GM12878 (cell line): Measurements from ENCODE around the gene GMNN. TPM values are rescaled to one million over a fixed set of nuclear protein-coding genes. Genes with fewer than 3 reads are reported as not detected.
A peak's percentile ranks its signal among the peaks of the same experiment; 100 is the strongest.

Experiments
- ATAC-seq: fragments of 200-7000 bp; cut with Tn5 transposase; 3 replicates; pipeline ENCODE4 v1.9.1; 2020; ENCODE audit warnings: mild to moderate bottlenecking, moderate library complexity
- BruUV-seq: library from RNA; stranded (reverse); fragments of 400-500 nt; replicated peaks from 2 replicates; lab custom pipeline; 2021; lab: Mats Ljungman, UMichigan
- CTCF ChIA-PET: fragments of 300-600 bp; sonication (Branson Sonifier 250); formaldehyde crosslinking; extraction: SDS; loops from one replicate; lab custom pipeline; 2021; ENCODE audit warnings: inconsistent platforms; lab: Yijun Ruan, JAX
- POLR2A ChIA-PET: fragments of 350-600 bp; formaldehyde crosslinking; extraction: SDS; loops from one replicate; lab custom pipeline; 2021; ENCODE audit warnings: inconsistent platforms; lab: Charles Lee
- RAD21 ChIA-PET: fragments of 300-600 bp; sonication (Branson Sonifier 250); formaldehyde crosslinking; loops from one replicate; lab custom pipeline; 2023; ENCODE audit warnings: antibody characterized with exemption; ENCODE audit not compliant: unreplicated experiment; lab: Charles Lee
- SMC1A ChIA-PET: fragments of 300-600 bp; sonication (Branson Sonifier 250); formaldehyde crosslinking; loops from one replicate; lab custom pipeline; 2023; ENCODE audit not compliant: unreplicated experiment, uncharacterized antibody; lab: Charles Lee
- DNase-seq: peaks from one replicate; pipeline ENCODE4 v3.0.0-alpha.2; 2011; ENCODE audit warnings: low read depth, low spot score
- FAIRE-seq: peaks from 3 replicates; lab custom pipeline; 2011; peaks lifted over from hg19 to GRCh38; lab: Jason Lieb, UNC
- H2AFZ ChIP-seq: 2 replicates; pipeline ENCODE4 v1.6.0; 2011; ENCODE audit warnings: low read depth, low read length, control low read depth; ENCODE audit not compliant: control insufficient read depth
- H3K27ac ChIP-seq: 2 replicates; pipeline ENCODE4 v1.5.1; 2011; ENCODE audit warnings: control low read depth; ENCODE audit not compliant: control insufficient read depth, insufficient read depth
- H3K27me3 ChIP-seq, 2 experiments: replicated peaks in 1 of 2; 2 replicates each; pipeline versions ENCODE4 v1.6.0 to v1.6.1; 2011; ENCODE audit warnings: low read length in 1 of 2; ENCODE audit not compliant: control insufficient read depth in 2 of 2, insufficient read depth in 2 of 2
- H3K36me3 ChIP-seq, 2 experiments: 2 replicates each; pipeline ENCODE4 v1.5.1; 2011; ENCODE audit warnings: low read length in 1 of 2; ENCODE audit not compliant: control insufficient read depth in 2 of 2, insufficient read depth in 2 of 2
- H3K4me1 ChIP-seq: 2 replicates; pipeline ENCODE4 v1.6.1; 2011; ENCODE audit warnings: mild to moderate bottlenecking, low read length, moderate library complexity, mixed read lengths; ENCODE audit not compliant: control insufficient read depth, insufficient read depth
- H3K4me2 ChIP-seq: 2 replicates; pipeline ENCODE4 v1.6.0; 2011; ENCODE audit warnings: control low read depth; ENCODE audit not compliant: control insufficient read depth, insufficient read depth
- H3K4me3 ChIP-seq: fragments of 200-600 bp; sonication (generic); 2 replicates; pipeline ENCODE4 v1.5.1; 2016
- H3K79me2 ChIP-seq: 2 replicates; pipeline ENCODE4 v1.6.0; 2011; ENCODE audit warnings: low read length; ENCODE audit not compliant: control insufficient read depth, insufficient read depth
- H3K9ac ChIP-seq: 2 replicates; pipeline ENCODE4 v1.8.0; 2011; ENCODE audit warnings: low read length, control low read depth, mixed read lengths; ENCODE audit not compliant: control insufficient read depth, insufficient read depth
- H3K9me3 ChIP-seq: replicated peaks from 3 replicates; pipeline ENCODE4 v1.5.1; 2011; ENCODE audit warnings: mild to moderate bottlenecking, low read length; ENCODE audit not compliant: control insufficient read depth, insufficient read depth
- H4K20me1 ChIP-seq: 2 replicates; pipeline ENCODE4 v1.6.0; 2011; ENCODE audit not compliant: control insufficient read depth, insufficient read depth
- ASH2L ChIP-seq: fragments of 300-600, 200-600 bp; sonication (generic); IDR thresholded peaks from 2 replicates; pipeline ENCODE4 v1.6.1; 2017; ENCODE audit warnings: low read depth, mild to moderate bottlenecking, borderline replicate concordance
- ATF3 ChIP-seq: IDR thresholded peaks from 2 replicates; pipeline ENCODE4 v1.6.1; 2011; ENCODE audit warnings: low read depth, mild to moderate bottlenecking, low read length, moderate library complexity, borderline replicate concordance; ENCODE audit errors: extremely low read depth
- CREB1 ChIP-seq: IDR thresholded peaks from 2 replicates; pipeline ENCODE4 v1.6.1; 2012; ENCODE audit warnings: low read depth, mild to moderate bottlenecking, inconsistent platforms
- E4F1 ChIP-seq: fragments of 450-650 bp; IDR thresholded peaks from 2 replicates; pipeline ENCODE4 v1.6.1; 2018; ENCODE audit warnings: borderline replicate concordance, mild to moderate bottlenecking; ENCODE audit not compliant: partially characterized antibody
- GATAD2B ChIP-seq: fragments of 450-650 bp; conservative IDR thresholded peaks from 2 replicates; pipeline ENCODE4 v1.6.1; 2017; ENCODE audit warnings: low read depth, mild to moderate bottlenecking, moderate library complexity
- NBN ChIP-seq: fragments of 450-650 bp; IDR thresholded peaks from 2 replicates; pipeline ENCODE4 v1.6.1; 2016
- PAX8 ChIP-seq: fragments of 450-650 bp; IDR thresholded peaks from 2 replicates; pipeline ENCODE4 v1.6.1; 2017; ENCODE audit warnings: mild to moderate bottlenecking, moderate library complexity
- RCOR1 ChIP-seq: conservative IDR thresholded peaks from 2 replicates; pipeline ENCODE4 v1.6.1; 2012; ENCODE audit warnings: low read depth, low read length, improper control_type of control experiment
- RUNX3 ChIP-seq: IDR thresholded peaks from 2 replicates; pipeline ENCODE4 v1.6.1; 2012; ENCODE audit warnings: low read length, inconsistent platforms
- SRF ChIP-seq, 2 experiments: IDR thresholded peaks; 2 replicates each; pipeline ENCODE4 v1.6.1; 2011; ENCODE audit warnings: low read depth in 2 of 2, low read length in 2 of 2, mild to moderate bottlenecking in 1 of 2, moderate library complexity in 1 of 2
- STAT3 ChIP-seq: IDR thresholded peaks from 2 replicates; pipeline ENCODE4 v1.6.1; 2011; ENCODE audit warnings: low read depth, low read length, improper control_type of control experiment
- TCF12 ChIP-seq: IDR thresholded peaks from 2 replicates; pipeline ENCODE4 v1.6.1; 2011; ENCODE audit warnings: low read depth, mild to moderate bottlenecking, low read length
- TCF7 ChIP-seq: IDR thresholded peaks from 2 replicates; pipeline ENCODE4 v1.6.1; 2014; ENCODE audit warnings: antibody characterized with exemption, borderline replicate concordance
- WRNIP1 ChIP-seq: IDR thresholded peaks from 2 replicates; pipeline ENCODE4 v1.6.1; 2011; ENCODE audit warnings: low read depth, low read length, improper control_type of control experiment, borderline replicate concordance
- ZBED1 ChIP-seq: IDR thresholded peaks from 2 replicates; pipeline ENCODE4 v1.6.1; 2016; ENCODE audit warnings: borderline replicate concordance
- ZBTB11 ChIP-seq: fragments of 450-650 bp; formaldehyde crosslinking; IDR thresholded peaks from 2 replicates; pipeline ENCODE4 v1.5.0; 2022; ENCODE audit warnings: mild to moderate bottlenecking, missing genetic modification characterization
- whole genome bisulfite sequencing: methylation state at CpG from one replicate; pipeline ENCODE4 v1.1.6; 2016; ENCODE audit warnings: low lambda C conversion rate; ENCODE audit not compliant: insufficient replicate concordance, insufficient coverage; ENCODE audit errors: missing lambda C conversion rate; 5-methylcytosine and 5-hydroxymethylcytosine counted together
- in situ Hi-C: fragments of 300-500 bp; cut with MboI; formaldehyde crosslinking; loops from 9 replicates; pipeline ENCODE4 v1.14.3; 2018; ENCODE audit warnings: mixed read lengths
- intact Hi-C: fragments of 100-400 bp; cut with micrococcal nuclease; formaldehyde crosslinking; loops from one replicate; pipeline ENCODE4 v1.14.2; 2022; ENCODE audit not compliant: unreplicated experiment
- polyA plus RNA-seq, 11 experiments: library from polyadenylated mRNA; depleted of rRNA in 4 of 11; unstranded in 6 of 11; stranded (reverse) in 5 of 11; fragments of >200 nt; fragmentation: Nextera tagmentation in 4 of 11; fragmentation: Illumina TruSeq in 1 of 11; extraction: Ambion mirVana in 4 of 11; extraction: Trizol in 1 of 11; gene quantifications; 1 replicate in 1 of 11; 2 replicates in 10 of 11; pipeline versions ENCODE4 v1.2.1 to v1.2.3, GENCODE V29; 2011 to 2016; ENCODE audit warnings: inconsistent platforms in 2 of 11, missing spikeins in 2 of 11, low read depth in 1 of 11
- total RNA-seq, 4 experiments: library from RNA; depleted of rRNA in 3 of 4; stranded (reverse); fragments of >200 nt in 3 of 4; fragmentation: Illumina TruSeq in 1 of 4; extraction: Trizol in 1 of 4; gene quantifications; 2 replicates each; pipeline versions ENCODE4 v1.2.1 to v1.2.3, GENCODE V29; 2013 to 2021

Gene GMNN
- total and polyA plus RNA-seq, 10 of the 15 experiments (the other 5 are each of a cell fraction or from before 2014, with no cell fraction given) = 51.9 to 153 (median 105) TPM

GRCh38 chr6:24779416-24780016, 4.8 kb downstream of the GMNN start (continued):
- peak; percentile 93 for TF ChIP-seq GATAD2B
- no peak for TF ChIP-seq ATF3
- TF ChIP-seq ASH2L = no peak
- TF ChIP-seq, all 136 proteins: peak for 14

GRCh38 chr6:24780206-24780605, 5.5 kb downstream of the GMNN start:
- CTCF ChIA-PET = interaction anchor here (0.8 to 2.5 kb wide), 8 partner anchors 49 to 246 kb away, joined by 3 to 9 read pairs (median 6); no protein-coding TSS in a partner anchor
- Histone ChIP-seq H2AFZ (no peak overlapping the region), H4K20me1 (no peaks in the 10 kb centered on the region; the same call in 1 of the 2 replicates), H3K9ac (no peak overlapping the region; the same call in 1 of the 2 replicates), H3K4me2 (peak overlapping the region; percentile 6; the same call in 1 of the 2 replicates), H3K27me3 (no peaks in the 10 kb centered on the region), H3K79me2 (peaks cover 70% of the 10 kb centered on the region), H3K4me3 (no peak overlapping the region), H3K4me1 (no peaks in the 10 kb centered on the region), H3K27ac (peak overlapping the region; percentile 87), H3K36me3 (peaks cover 2 to 18% of the 10 kb centered on the region in 2 experiments; a peak in 3 of 4 replicates), H3K9me3 (no peaks in the 10 kb centered on the region)
- in situ Hi-C loops (no loop called here), intact Hi-C loops (no loop called here)
- SMC1A ChIA-PET = interaction anchor here (1.0 to 3.2 kb wide), 11 partner anchors 8 to 263 kb away, joined by 3 to 19 read pairs (median 9); partner anchors contain the start of genes ARMH2, C6orf62 and RIPOR2
- 84% methylated on average over 4 of the region's 4 CpGs for WGBS
- ATAC-seq = no peak
- no peak for TF ChIP-seq TCF7
- no peak for TF ChIP-seq WRNIP1
- TF ChIP-seq E4F1 = no peak
- TF ChIP-seq RCOR1 = no peak
- no peak for TF ChIP-seq CREB1
- no peak for TF ChIP-seq SRF (IDR thresholded peaks at IDR 0.05; ENCODE audit: low read depth in 2 of 2, low read length in 2 of 2)
- TF ChIP-seq ZBED1 = no peak
- no peak for TF ChIP-seq PAX8
- TF ChIP-seq STAT3 = no peak
- TF ChIP-seq RUNX3 = no peak
- TF ChIP-seq TCF12 = no peak
- no peak for TF ChIP-seq NBN
- TF ChIP-seq ZBTB11 (CRISPR knock-in tag) = no peak
- POLR2A ChIA-PET = interaction anchor here (0.6 to 2.3 kb wide), 3 partner anchors 37 to 260 kb away, joined by 3 to 11 read pairs (median 5); no protein-coding TSS in a partner anchor
- DNase-seq = no peak
- RAD21 ChIA-PET = interaction anchor here (0.6 to 3.2 kb wide), 9 partner anchors 61 to 372 kb away, joined by 3 to 13 read pairs (median 4); partner anchors contain the start of gene C6orf62
- BruUV-seq = no TSS peak
- FAIRE-seq = no peak
